NCI-H1436 (cell line): ENCODE results near the gene NOC4L.

Source experiments
- DNase-seq: peaks from one replicate; lab custom pipeline; 2025; lab: John Stamatoyannopoulos, UW

NOC4L gene

GRCh38 chr12:132156573-132157325, 12.5 kb downstream of the NOC4L start:
- DNase-seq, result no peak

GRCh38 chr12:132157733-132158409, 13.6 kb downstream of the NOC4L start:
- DNase-seq, result no peak

GRCh38 chr12:132158677-132159554, 14.7 kb downstream of the NOC4L start:
- DNase-seq, result no peak

GRCh38 chr12:132159555-132160003, 15.3 kb downstream of the NOC4L start:
- DNase-seq, result no peak

- DNase-seq, result no peak
These were observed 15.8 kb downstream of the NOC4L start for GRCh38 chr12:132160016-132160415.

GRCh38 chr12:132160601-132161035, 16.4 kb downstream of the NOC4L start:
- DNase-seq, result no peak

- DNase-seq, result no peak
These were observed 17.0 kb downstream of the NOC4L start for GRCh38 chr12:132161036-132161781.

GRCh38 chr12:132161796-132162507, 17.7 kb downstream of the NOC4L start:
- DNase-seq, result no peak

GRCh38 chr12:132162508-132163031, 18.3 kb downstream of the NOC4L start:
- no peak for DNase-seq

- DNase-seq, result no peak
These were observed 19.0 kb downstream of the NOC4L start for GRCh38 chr12:132163041-132163910.

GRCh38 chr12:132163911-132164288, 19.6 kb downstream of the NOC4L start:
- no peak for DNase-seq

- no peak for DNase-seq
These were observed 20.2 kb downstream of the NOC4L start for GRCh38 chr12:132164426-132164825.

GRCh38 chr12:132165584-132165983, 21.3 kb downstream of the NOC4L start:
- no peak for DNase-seq

- no peak for DNase-seq
These were observed 21.8 kb downstream of the NOC4L start for GRCh38 chr12:132166093-132166492.

GRCh38 chr12:132166801-132167591, 22.7 kb downstream of the NOC4L start:
- DNase-seq, result no peak

GRCh38 chr12:132167611-132168310, 23.5 kb downstream of the NOC4L start:
- DNase-seq, result no peak

GRCh38 chr12:132168311-132169031, 24.2 kb downstream of the NOC4L start:
- no peak for DNase-seq

- DNase-seq, result no peak
These were observed 25.1 kb downstream of the NOC4L start for GRCh38 chr12:132169376-132169775.
